Femur (tissue), 1 donor: ENCODE results near the gene DIS3L.
"Not testable (repeated sequence)": the region's sequence is repeated elsewhere in the genome, so short reads cannot be mapped to it uniquely, and the experiment has no call there.

Source experiments
- DNase-seq: peaks from one replicate; pipeline ENCODE4 v3.0.0-alpha.2; 2017

Gene DIS3L

DNA sequence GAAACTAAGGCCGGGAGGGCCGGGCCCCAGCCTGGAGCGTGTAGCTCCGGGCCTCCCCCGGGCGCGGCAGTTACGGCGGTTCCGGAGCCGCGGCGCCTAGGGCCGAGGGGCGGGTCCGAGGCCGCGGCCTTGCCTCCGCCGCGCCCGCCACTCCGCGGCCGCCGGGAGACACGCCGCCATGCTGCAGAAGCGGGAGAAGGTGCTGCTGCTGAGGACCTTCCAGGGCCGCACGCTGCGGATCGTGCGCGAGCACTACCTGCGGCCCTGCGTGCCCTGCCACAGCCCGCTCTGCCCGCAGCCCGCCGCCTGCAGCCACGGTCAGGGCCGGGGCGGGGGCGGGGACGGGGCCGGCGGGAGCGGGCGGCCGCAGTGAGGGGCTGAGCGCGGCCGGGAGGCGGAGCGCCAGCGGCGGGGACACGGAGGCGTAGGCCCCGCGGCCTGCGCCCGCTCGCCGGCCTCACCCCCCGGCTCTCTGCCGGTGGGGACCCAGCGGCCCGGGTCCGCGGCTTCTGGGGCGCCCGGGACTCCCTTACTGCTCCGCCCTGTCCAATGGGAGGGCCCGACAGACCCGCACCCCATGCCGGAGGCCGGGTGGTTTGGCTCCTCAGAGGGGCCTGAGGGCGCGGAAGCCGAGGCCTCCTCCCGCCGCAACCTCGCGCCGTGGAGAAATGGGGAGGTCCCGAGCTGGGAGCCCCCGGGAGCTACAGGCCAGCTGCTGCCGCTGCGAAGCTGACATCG is at the start of gene DIS3L:
DIS3L (plus strand) TSS at position 150 of the 738 bp plus-strand sequence; CDS start at position 179, 29 bp downstream.
- peak; percentile 68 for DNase-seq

- not testable (repeated sequence) for DNase-seq
Measured at GRCh38 chr15:66245832-66246231, 47.5 kb upstream of the DIS3L start.

GRCh38 chr15:66246937-66247336 is 46.4 kb upstream of the DIS3L start:
- no peak for DNase-seq

- no peak for DNase-seq
Measured at GRCh38 chr15:66249605-66250174, 43.7 kb upstream of the DIS3L start.

DNA sequence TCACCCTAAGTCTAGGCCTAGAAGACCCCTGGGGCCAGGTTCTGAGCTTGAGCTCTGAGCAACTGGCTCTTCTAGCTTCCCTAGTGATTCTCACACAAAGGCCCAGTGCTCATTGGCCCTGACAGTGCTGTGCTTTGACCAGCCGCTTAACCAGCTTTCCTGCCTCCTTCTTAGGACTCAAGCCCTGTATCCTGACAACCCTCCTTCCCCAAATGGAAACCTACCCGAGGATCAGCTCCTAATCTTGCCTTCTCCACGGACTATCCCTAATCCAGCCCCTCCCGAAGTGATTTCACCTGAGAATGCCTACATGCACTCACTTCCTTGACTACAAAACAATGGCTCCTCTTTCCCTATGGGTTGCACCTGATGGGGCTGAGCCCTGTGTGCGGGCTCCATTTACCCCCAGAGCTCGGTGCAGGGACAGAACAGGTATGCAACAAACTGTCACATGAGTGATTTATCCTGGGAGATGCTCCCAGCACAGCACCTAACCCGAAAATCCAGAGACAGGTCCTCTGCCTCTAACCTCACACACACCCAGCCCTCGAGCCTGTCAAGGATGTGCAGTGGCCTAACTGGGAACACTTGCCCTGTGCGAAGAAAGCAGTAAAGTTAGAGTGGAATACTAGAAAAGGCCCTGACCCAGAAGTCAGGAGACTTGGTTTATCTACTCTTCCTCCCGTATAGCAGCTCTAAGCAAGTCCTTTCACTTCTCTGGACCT is 42.1 kb upstream of the DIS3L start:
- DNase-seq = no peak

DNA sequence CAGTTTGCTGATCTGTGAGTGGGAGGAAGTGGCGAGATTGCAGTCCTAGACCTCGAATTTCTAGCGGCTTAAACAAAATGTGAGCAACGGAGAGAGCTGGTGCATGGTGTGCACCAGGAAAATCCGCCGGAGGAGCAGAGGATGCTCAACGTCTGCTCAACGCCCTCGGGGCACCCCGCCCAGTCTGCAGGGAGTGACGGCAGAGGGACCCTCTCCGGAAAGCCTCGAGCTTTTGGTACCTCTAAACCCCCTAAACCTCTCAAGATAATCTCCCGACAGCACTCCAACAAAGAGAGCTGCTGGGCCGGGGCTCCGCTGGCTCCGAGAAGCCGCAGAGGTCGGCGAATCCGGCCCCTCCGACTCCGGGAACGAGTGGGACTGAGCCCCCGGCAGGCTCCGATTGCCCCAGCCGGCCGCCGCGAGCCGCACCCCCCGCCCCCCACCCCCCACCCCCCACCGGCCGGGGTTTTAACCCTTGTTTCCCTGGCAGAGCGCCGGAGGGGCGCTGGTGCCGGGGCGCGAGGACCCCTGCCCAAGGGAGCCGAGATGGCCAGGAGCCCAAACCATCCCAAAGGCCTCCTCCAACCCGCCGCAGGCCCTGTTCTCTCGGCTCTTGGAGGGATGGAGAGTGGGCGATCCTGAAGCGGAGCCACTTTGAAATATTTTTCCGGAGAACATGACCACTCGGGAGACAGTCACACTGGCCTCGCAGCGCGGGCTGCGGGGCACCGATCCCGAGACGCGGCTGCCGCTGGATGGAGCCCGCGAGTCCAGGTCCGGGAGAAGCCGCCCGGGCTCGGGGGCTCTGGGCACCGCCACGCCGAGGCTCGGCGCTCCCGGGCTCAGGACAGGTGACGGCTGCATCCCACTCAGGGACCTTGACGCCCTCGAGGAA is 41.3 kb upstream of the DIS3L start:
- peak; percentile 59 for DNase-seq

- DNase-seq = no peak
Measured at GRCh38 chr15:66252685-66253417, 40.5 kb upstream of the DIS3L start.

GRCh38 chr15:66253418-66254088 is 39.8 kb upstream of the DIS3L start, which contains the start of gene MEGF11:
TSS of gene MEGF11 (minus strand) at chr15:66253750. CDS start at chr15:66128403, 125,347 bp downstream.
- DNase-seq = peak; percentile 62

- DNase-seq = no peak
Measured at GRCh38 chr15:66254089-66254950, 39.0 kb upstream of the DIS3L start.

DNA sequence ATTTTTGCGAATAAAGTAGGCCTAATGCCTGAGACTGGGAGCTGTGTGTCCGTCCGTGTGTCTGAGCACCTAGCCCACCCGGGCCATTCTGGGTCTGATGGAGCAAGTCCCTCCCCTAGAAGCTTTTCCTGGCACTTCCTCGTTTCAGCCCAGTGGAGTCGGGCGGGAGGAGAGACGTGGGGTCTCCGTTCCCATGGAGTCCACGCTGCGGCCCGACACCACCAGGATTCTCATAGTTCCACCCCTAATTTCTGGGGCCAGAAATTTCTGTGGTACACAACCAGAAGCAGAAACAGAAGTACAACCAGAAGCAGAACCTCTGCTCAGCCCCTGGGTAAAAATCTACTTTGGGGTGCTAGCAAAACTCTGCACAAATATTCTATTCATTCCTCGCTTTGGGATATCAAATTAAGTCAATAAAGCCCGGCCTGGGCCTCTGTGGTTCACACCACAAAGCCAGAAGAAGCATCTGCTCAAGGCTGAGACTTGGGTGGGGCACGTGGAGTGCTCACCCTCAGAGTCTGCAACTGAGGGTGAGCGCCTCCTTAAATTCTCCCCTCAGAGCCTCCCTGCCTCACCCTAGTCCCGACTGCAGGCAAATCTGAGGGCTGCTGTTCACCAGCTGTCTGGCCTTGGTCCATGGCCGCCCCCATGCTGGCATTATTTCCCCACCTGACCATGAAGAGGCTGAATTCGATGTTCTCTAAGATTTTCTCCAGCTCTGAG is 38.3 kb upstream of the DIS3L start:
- DNase-seq = no peak

- no peak for DNase-seq
Measured at GRCh38 chr15:66256692-66257091, 36.7 kb upstream of the DIS3L start.

GRCh38 chr15:66261056-66261455 is 32.3 kb upstream of the DIS3L start:
- DNase-seq = no peak

DNA sequence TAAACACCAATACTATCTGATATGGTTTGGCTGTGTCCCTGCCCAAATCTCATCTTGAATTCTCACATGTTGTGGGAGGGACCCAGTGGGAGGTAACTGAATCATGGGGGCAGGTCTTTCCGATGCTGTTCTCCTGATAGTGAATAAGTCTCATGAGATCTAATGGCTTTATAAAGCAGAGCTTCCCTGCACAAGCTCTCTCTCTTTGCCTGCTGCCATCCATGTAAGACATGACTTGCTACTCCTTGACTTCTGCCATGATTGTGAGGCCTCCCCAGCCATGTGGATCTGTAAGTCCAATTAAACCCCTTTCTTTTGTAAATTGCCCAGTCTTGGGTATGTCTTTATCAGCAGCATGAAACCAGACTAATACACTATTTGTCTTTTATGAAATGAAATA is 30.5 kb upstream of the DIS3L start:
- not testable (repeated sequence) for DNase-seq

- no peak for DNase-seq
Measured at GRCh38 chr15:66264859-66265513, 28.4 kb upstream of the DIS3L start.

DNA sequence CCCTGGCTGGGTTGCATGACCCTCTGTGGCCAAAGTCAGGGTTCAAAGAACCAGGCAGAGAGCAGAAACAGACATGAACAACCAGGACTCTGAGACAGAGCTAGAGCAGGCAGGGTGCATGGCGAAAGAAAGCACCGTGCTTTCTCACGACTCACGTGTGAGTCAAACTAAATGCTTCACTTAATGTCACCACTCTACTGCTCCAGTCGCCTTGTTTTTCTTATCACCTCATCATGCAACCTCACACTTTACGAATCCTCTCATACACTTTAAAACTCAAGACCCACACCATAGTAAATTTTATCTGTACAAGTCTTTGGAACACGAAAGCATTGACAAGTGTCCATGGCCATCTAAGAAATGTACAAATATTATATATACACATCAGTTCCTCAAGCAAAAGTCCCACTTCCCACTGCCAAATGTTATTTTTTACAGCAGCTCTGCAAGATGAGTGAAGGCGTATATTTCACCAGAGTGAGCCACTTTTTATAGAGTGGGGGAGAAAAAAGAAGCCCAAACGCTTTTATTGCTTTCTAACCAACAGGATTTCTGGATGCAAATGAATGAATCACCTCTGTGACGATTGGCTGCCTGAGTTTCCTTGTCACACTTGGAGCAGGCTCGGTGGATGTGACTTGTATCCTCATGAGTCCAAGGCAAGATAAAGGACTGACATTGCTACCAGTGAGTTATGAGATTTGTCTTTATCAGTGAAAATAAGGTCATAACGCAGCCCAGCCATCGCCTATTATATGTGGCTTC is 23.9 kb upstream of the DIS3L start:
- DNase-seq = no peak

DNA sequence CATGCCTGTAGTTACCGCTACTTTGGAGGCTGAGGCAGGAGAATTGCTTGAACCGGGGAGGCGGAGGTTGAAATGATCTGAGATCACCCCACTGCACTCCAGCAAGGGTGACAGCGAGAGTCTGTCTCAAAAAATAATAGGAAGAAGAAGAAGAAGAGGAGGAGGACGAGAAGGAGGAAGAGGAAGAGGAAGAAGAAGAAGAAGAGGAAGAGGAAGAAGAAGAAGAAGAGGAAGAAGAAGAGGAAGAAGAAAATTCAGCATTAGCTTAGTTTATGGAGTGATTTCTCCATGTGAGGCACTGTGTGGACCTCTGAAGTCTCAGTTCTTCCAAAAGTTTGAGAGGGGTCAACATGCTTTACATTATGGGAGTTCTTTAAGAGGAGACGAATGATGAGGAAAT is 22.4 kb upstream of the DIS3L start:
- DNase-seq = no peak

- DNase-seq = no peak
Measured at GRCh38 chr15:66275352-66275751, 18.0 kb upstream of the DIS3L start.

- no peak for DNase-seq
Measured at GRCh38 chr15:66276546-66276945, 16.8 kb upstream of the DIS3L start.
